GM12801 (cell line): Measurements from ENCODE around the gene CHMP4B.

ENCODE experiments used
- TF ChIP-seq, protein P1 (sequence below): IDR thresholded peaks from one replicate; pipeline ENCODE4 v1.5.1; 2011; ENCODE audit warnings: control low read depth; ENCODE audit not compliant: insufficient read length; ENCODE audit errors: extremely low read depth

The CHMP4B gene

GRCh38 chr20:33770005-33770404 is 41.1 kb upstream of the CHMP4B start:
- TF ChIP-seq, protein P1, sequence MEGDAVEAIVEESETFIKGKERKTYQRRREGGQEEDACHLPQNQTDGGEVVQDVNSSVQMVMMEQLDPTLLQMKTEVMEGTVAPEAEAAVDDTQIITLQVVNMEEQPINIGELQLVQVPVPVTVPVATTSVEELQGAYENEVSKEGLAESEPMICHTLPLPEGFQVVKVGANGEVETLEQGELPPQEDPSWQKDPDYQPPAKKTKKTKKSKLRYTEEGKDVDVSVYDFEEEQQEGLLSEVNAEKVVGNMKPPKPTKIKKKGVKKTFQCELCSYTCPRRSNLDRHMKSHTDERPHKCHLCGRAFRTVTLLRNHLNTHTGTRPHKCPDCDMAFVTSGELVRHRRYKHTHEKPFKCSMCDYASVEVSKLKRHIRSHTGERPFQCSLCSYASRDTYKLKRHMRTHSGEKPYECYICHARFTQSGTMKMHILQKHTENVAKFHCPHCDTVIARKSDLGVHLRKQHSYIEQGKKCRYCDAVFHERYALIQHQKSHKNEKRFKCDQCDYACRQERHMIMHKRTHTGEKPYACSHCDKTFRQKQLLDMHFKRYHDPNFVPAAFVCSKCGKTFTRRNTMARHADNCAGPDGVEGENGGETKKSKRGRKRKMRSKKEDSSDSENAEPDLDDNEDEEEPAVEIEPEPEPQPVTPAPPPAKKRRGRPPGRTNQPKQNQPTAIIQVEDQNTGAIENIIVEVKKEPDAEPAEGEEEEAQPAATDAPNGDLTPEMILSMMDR: no peak

DNA sequence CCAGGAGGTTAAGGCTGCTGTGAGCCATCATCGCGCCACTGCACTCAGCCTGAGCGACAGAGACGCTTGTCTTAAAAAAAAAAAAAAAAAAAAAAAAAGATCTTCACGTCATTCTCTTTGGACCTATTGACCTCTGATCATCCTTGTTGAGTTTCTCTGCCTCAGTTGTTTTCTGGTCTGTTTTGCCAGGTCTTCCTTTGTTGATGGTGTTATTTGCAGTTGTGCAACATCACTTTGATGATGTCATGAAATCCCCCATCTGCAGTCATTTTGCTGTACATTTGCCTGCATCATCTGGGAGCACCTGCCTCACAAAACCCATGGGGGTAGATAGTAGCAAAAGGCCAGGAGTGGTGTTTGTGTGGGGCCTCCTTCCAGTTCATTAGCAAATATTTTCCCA is 39.2 kb upstream of the CHMP4B start:
- TF ChIP-seq, protein P1: no peak

GRCh38 chr20:33772439-33772838 is 38.7 kb upstream of the CHMP4B start:
- TF ChIP-seq, protein P1: no peak

DNA sequence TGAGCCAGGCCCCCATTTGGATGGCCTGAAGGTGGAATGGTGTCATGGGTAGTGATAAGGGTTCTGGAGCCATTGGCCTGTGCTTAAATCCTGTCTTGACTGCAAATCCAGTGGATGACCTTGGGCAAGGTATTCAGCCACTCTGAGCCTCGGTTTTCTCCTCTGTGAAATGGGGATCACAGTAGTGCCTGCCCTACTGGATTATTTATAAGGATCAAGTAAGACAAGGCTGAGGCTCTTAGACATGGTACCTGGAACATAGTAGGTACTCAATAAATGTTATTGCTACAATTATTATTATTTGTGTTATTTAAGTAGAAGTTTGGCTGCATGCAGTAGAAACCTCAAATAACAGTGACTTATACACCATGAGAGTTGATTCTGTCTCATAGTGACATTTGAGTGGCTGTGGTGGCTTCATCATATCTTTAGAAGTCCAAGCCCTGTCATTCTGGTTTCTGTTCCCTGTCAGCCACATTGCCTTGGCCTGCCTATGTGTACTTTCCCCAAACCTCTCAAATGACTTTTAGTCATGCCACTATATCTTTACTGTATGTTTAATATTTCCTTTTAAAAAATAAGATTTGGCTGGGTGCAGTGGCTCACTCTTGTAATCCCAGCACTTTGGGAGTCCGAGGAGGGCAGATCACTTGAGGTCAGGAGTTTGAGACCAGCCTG is 37.6 kb upstream of the CHMP4B start:
- TF ChIP-seq, protein P1: no peak

- TF ChIP-seq, protein P1: no peak
Measured at GRCh38 chr20:33777816-33778215, 33.3 kb upstream of the CHMP4B start.

DNA sequence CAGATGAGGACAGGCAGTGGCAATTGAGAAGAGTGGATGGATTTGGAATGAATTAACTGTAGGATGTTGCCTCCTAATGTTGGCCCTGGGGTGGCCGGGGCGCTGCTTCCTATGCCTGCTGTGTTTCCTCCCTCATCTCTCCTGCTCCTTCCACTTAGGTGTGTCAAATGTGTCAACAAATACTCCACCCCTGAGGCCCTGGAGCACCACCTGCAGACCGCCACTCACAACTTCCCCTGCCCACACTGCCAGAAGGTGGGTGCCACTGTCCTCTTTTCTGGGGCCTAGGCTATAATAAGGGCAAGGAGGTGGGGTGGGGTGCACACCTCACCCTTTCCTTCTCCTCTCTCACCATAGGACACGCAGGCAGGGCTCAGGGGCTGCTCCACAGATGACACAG is 30.0 kb upstream of the CHMP4B start:
- TF ChIP-seq, protein P1: no peak

GRCh38 chr20:33781945-33782344 is 29.2 kb upstream of the CHMP4B start:
- TF ChIP-seq, protein P1: no peak

DNA sequence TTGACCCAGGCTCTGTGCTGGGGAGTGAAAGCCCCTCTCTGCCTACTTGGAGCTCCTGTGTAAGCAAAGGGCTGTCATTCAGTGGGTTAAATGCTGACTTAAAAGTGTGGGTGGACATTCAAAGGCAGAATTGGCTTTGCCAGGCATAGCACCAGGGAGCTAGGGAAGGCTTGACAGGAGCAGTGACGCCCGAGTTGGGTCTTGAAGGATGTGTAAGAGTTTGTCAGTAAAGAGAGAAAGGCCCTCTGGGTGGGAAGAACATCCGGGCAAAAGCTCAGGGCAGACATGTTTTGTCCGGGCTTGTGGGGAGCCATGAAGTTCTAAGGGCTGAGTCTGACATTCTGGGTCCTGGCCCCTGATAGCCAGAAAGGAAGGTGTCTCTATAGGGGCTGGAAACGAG is 27.9 kb upstream of the CHMP4B start:
- TF ChIP-seq, protein P1: no peak
